ENCODE measurements around the gene IL7R.
"Not testable (repeated sequence)": the region's sequence is repeated elsewhere in the genome, so short reads cannot be mapped to it uniquely, and the experiment has no call there.

IL7R gene

GRCh38 chr5:35842856-35843255 lies 13.8 kb upstream of the IL7R start:
- no peak for DNase-seq (ENCODE audit: low read depth)

- DNase-seq (ENCODE audit: low read depth): not testable (repeated sequence)
These were observed 11.2 kb upstream of the IL7R start for GRCh38 chr5:35845508-35845907.

- DNase-seq (ENCODE audit: low read depth): no peak
These were observed 9.2 kb upstream of the IL7R start for GRCh38 chr5:35847491-35847890.

- no peak for DNase-seq (ENCODE audit: low read depth)
These were observed 8.7 kb upstream of the IL7R start for GRCh38 chr5:35847961-35848360.

GRCh38 chr5:35849860-35850259 lies 6.8 kb upstream of the IL7R start:
- DNase-seq (ENCODE audit: low read depth): no peak

- no peak for DNase-seq (ENCODE audit: low read depth)
These were observed 5.6 kb upstream of the IL7R start for GRCh38 chr5:35850967-35851680.

GRCh38 chr5:35852084-35852734 lies 4.5 kb upstream of the IL7R start:
- no peak for DNase-seq (ENCODE audit: low read depth)

GRCh38 chr5:35852773-35853172 lies 3.9 kb upstream of the IL7R start:
- no peak for DNase-seq (ENCODE audit: low read depth)

- no peak for DNase-seq (ENCODE audit: low read depth)
These were observed 3.1 kb upstream of the IL7R start for GRCh38 chr5:35853631-35854030.

GRCh38 chr5:35854248-35854647 lies 2.4 kb upstream of the IL7R start:
- DNase-seq (ENCODE audit: low read depth): no peak

GRCh38 chr5:35855187-35855586 lies 1.5 kb upstream of the IL7R start:
- DNase-seq (ENCODE audit: low read depth): no peak

GRCh38 chr5:35856186-35856764 lies 416 bp upstream of the IL7R start:
- DNase-seq (ENCODE audit: low read depth): not testable (repeated sequence)

- DNase-seq (ENCODE audit: low read depth): peak; percentile 84
These were observed 1.0 kb downstream of the IL7R start for GRCh38 chr5:35857606-35858205.

GRCh38 chr5:35859101-35859661 lies 2.5 kb downstream of the IL7R start:
- peak; percentile 60 for DNase-seq (ENCODE audit: low read depth)

- no peak for DNase-seq (ENCODE audit: low read depth)
These were observed 4.0 kb downstream of the IL7R start for GRCh38 chr5:35860686-35861085.

- DNase-seq (ENCODE audit: low read depth): no peak
These were observed 5.0 kb downstream of the IL7R start for GRCh38 chr5:35861718-35862117.

GRCh38 chr5:35862126-35862525 lies 5.4 kb downstream of the IL7R start:
- DNase-seq (ENCODE audit: low read depth): no peak

GRCh38 chr5:35863159-35863558 lies 6.5 kb downstream of the IL7R start:
- DNase-seq (ENCODE audit: low read depth): no peak

- no peak for DNase-seq (ENCODE audit: low read depth)
These were observed 11.3 kb downstream of the IL7R start for GRCh38 chr5:35867998-35868397.

GRCh38 chr5:35869685-35870277 lies 13.1 kb downstream of the IL7R start:
- no peak for DNase-seq (ENCODE audit: low read depth)

GRCh38 chr5:35870605-35871004 lies 13.9 kb downstream of the IL7R start:
- DNase-seq (ENCODE audit: low read depth): no peak

- DNase-seq (ENCODE audit: low read depth): no peak
These were observed 19.8 kb downstream of the IL7R start for GRCh38 chr5:35876454-35876853.

Data from stromal cell of bone marrow (primary cell).